Left lung (tissue), 10 donors: Measurements from ENCODE around the gene TRABD2A. TPM values are rescaled to one million over a fixed set of nuclear protein-coding genes. Genes with fewer than 3 reads are reported as not detected.

Source experiments
- ATAC-seq: fragments of 200-7000 bp; cut with Tn5 transposase; one replicate; pipeline ENCODE4 v1.9.1; 2020; ENCODE audit warnings: moderate library complexity
- DNase-seq, 4 donors: peaks; one replicate each; pipeline ENCODE4 v3.0.0-alpha.2; 2013 to 2020
- H3K27ac ChIP-seq, 2 donors: fragments of 200-600 bp; sonication (generic) in 1 of 2; one replicate each; pipeline versions ENCODE4 v1.5.0 to v1.8.0; 2020 to 2021
- H3K27me3 ChIP-seq, 2 donors: fragments of 200-600 bp; sonication (generic) in 1 of 2; one replicate each; pipeline versions ENCODE4 v1.5.0 to v1.8.0; 2020 to 2021
- H3K36me3 ChIP-seq, 2 donors: fragments of 200-600 bp; sonication (generic) in 1 of 2; one replicate each; pipeline versions ENCODE4 v1.5.0 to v1.8.0; 2020 to 2021
- H3K4me1 ChIP-seq, 2 donors: fragments of 200-600 bp; one replicate each; pipeline ENCODE4 v1.8.0; 2021
- H3K4me3 ChIP-seq, 2 donors: fragments of 200-600 bp; sonication (generic) in 1 of 2; one replicate each; pipeline versions ENCODE4 v1.5.0 to v1.8.0; 2020 to 2021; ENCODE audit warnings: mild to moderate bottlenecking in 1 of 2
- H3K9me3 ChIP-seq, 2 donors: fragments of 200-600 bp; sonication (generic) in 1 of 2; one replicate each; pipeline versions ENCODE4 v1.5.0 to v1.8.0; 2020 to 2021
- CTCF ChIP-seq, 2 donors: fragments of 200-600 bp; sonication (generic) in 1 of 2; IDR thresholded peaks; one replicate each; pipeline versions ENCODE4 v1.5.0 to v1.8.0; 2021; ENCODE audit warnings: antibody characterized with exemption in 2 of 2
- intact Hi-C, 2 donors: fragments of 100-400 bp; cut with DNase I; formaldehyde crosslinking; loops; one replicate each; pipeline versions ENCODE4 v1.11.2 to v1.14.2; 2022
- polyA plus RNA-seq, 6 donors: library from polyadenylated mRNA; unstranded; fragments of 120-200 nt; gene quantifications; one replicate each; pipeline ENCODE4 v1.2.1, GENCODE V29; 2013; ENCODE audit not compliant: insufficient read length in 6 of 6
- total RNA-seq, 2 donors: library from RNA; stranded (reverse); fragmentation: NEBNext Ultra II Directional; extraction: Animal tissue kit (Norgen Biotek cat#: 25700); gene quantifications; one replicate each; pipeline ENCODE4 v1.2.1, GENCODE V29; 2021
- donor health status: DM: no; HTN: yes; CAD: no.
- donor health status: DM: no; HTN: no; CAD: no.

TRABD2A gene
- total and polyA plus RNA-seq, 8 donors, result 3.0 to 24.7 (median 21.8) TPM

- ATAC-seq (no peak), DNase-seq (no peak)
- peaks cover 13 to 33% of the 10 kb centered on the region in 2 donors for H3K4me1 ChIP-seq
- no peak for TF ChIP-seq CTCF (IDR thresholded peaks at IDR 0.05)
- H3K4me3 ChIP-seq, result peak overlapping the region in 1 of 2 donors; percentile 57
- H3K36me3 ChIP-seq, result no peaks in the 10 kb centered on the region
- H3K27ac ChIP-seq, result no peak overlapping the region
- H3K9me3 ChIP-seq, result no peaks in the 10 kb centered on the region
- intact Hi-C loops, result no loop called here
- peaks cover 13 to 42% of the 10 kb centered on the region in 2 donors for H3K27me3 ChIP-seq
Observed at GRCh38 chr2:84882414-84882738, 1.5 kb upstream of the TRABD2A start.

GRCh38 chr2:84881581-84882413 lies 913 bp upstream of the TRABD2A start:
- H3K27me3 ChIP-seq, result peaks cover 13 to 42% of the 10 kb centered on the region in 2 donors
- H3K4me1 ChIP-seq, result peaks cover 13 to 33% of the 10 kb centered on the region in 2 donors
- H3K9me3 ChIP-seq, result no peaks in the 10 kb centered on the region
- peak; percentile 74 to 89 (median 83) for DNase-seq
- ATAC-seq, result peak; percentile 87
- H3K27ac ChIP-seq, result no peak overlapping the region
- H3K36me3 ChIP-seq, result no peaks in the 10 kb centered on the region
- H3K4me3 ChIP-seq, result peak overlapping the region; percentile 44 to 57
- intact Hi-C loops, result no loop called here
- peak; percentile 57 to 63 for TF ChIP-seq CTCF (IDR thresholded peaks at IDR 0.05)

GRCh38 chr2:84880395-84880644 lies 564 bp downstream of the TRABD2A start:
- H3K27me3 ChIP-seq, result peaks cover 13 to 42% of the 10 kb centered on the region in 2 donors
- H3K27ac ChIP-seq, result no peak overlapping the region
- TF ChIP-seq CTCF (IDR thresholded peaks at IDR 0.05), result no peak
- H3K4me1 ChIP-seq, result peaks cover 13 to 33% of the 10 kb centered on the region in 2 donors
- H3K4me3 ChIP-seq, result peak overlapping the region; percentile 44 to 57
- ATAC-seq, result no peak
- intact Hi-C loops, result no loop called here
- H3K9me3 ChIP-seq, result no peaks in the 10 kb centered on the region
- H3K36me3 ChIP-seq, result no peaks in the 10 kb centered on the region
- DNase-seq, result no peak

GRCh38 chr2:84879584-84880394 lies 1.1 kb downstream of the TRABD2A start:
- intact Hi-C loops, result no loop called here
- Histone ChIP-seq H3K36me3 (no peaks in the 10 kb centered on the region), H3K27me3 (peaks cover 13 to 42% of the 10 kb centered on the region in 2 donors), H3K4me3 (peak overlapping the region; percentile 44 to 57), H3K9me3 (no peaks in the 10 kb centered on the region), H3K27ac (no peak overlapping the region), H3K4me1 (peaks cover 13 to 33% of the 10 kb centered on the region in 2 donors)
- no peak for TF ChIP-seq CTCF (IDR thresholded peaks at IDR 0.05)
- DNase-seq, result no peak
- ATAC-seq, result peak; percentile 17

GRCh38 chr2:84878896-84879583 lies 1.8 kb downstream of the TRABD2A start:
- Histone ChIP-seq H3K4me3 (no peak overlapping the region), H3K9me3 (no peaks in the 10 kb centered on the region), H3K27me3 (peaks cover 13 to 42% of the 10 kb centered on the region in 2 donors), H3K4me1 (peaks cover 13 to 33% of the 10 kb centered on the region in 2 donors), H3K36me3 (no peaks in the 10 kb centered on the region), H3K27ac (no peak overlapping the region)
- no peak for DNase-seq
- no peak for ATAC-seq
- TF ChIP-seq CTCF (IDR thresholded peaks at IDR 0.05), result no peak
- intact Hi-C loops, result no loop called here
